Endothelial cell of umbilical vein (primary cell): Measurements from ENCODE around the gene ZNF205. TPM values are rescaled to one million over a fixed set of nuclear protein-coding genes. Genes with fewer than 3 reads are reported as not detected.

Experiments used
- BruUV-seq: library from RNA; stranded (reverse); fragments of 400-500 nt; replicated peaks from 2 replicates; lab custom pipeline; 2021; lab: Mats Ljungman, UMichigan
- CTCF ChIA-PET: fragments of 300-600, 350-600 bp; sonication (Branson Sonifier 250); formaldehyde crosslinking; loops from one replicate; lab custom pipeline; 2021; ENCODE audit warnings: antibody characterized with exemption, inconsistent platforms; lab: Charles Lee
- POLR2A ChIA-PET: fragments of 300-600, 350-600 bp; sonication (Branson Sonifier 250); formaldehyde crosslinking; loops from one replicate; lab custom pipeline; 2021; ENCODE audit warnings: antibody characterized with exemption, inconsistent platforms; lab: Charles Lee
- DNase-seq: peaks from one replicate; pipeline ENCODE4 v3.0.0-alpha.2; 2011; ENCODE audit warnings: low read depth, low spot score
- FAIRE-seq: peaks from 2 replicates; lab custom pipeline; 2011; peaks lifted over from hg19 to GRCh38; lab: Jason Lieb, UNC
- H2AFZ ChIP-seq: 2 replicates; pipeline ENCODE4 v1.6.0; 2012; ENCODE audit warnings: low read depth, low read length, control low read depth, inconsistent platforms
- H3K27ac ChIP-seq: 2 replicates; pipeline ENCODE4 v1.5.1; 2011; ENCODE audit warnings: low read depth, mild to moderate bottlenecking, control low read depth, low read length, moderate library complexity; ENCODE audit not compliant: insufficient read depth
- H3K27me3 ChIP-seq, 2 experiments: 2 replicates each; pipeline versions ENCODE4 v1.6.0 to v1.6.1; 2011; ENCODE audit warnings: low read length in 2 of 2, mixed read lengths in 1 of 2; ENCODE audit not compliant: control insufficient read depth in 2 of 2, insufficient read depth in 2 of 2
- H3K36me3 ChIP-seq, 2 experiments: 2 replicates in 1 of 2; 3 replicates in 1 of 2; pipeline ENCODE4 v1.5.1; 2011; ENCODE audit warnings: low read length in 2 of 2, mild to moderate bottlenecking in 1 of 2, moderate library complexity in 1 of 2; ENCODE audit not compliant: control insufficient read depth in 2 of 2, insufficient read depth in 2 of 2; ENCODE audit errors: extremely low read depth in 1 of 2
- H3K4me1 ChIP-seq: 3 replicates; pipeline ENCODE4 v1.5.1; 2011; ENCODE audit warnings: mild to moderate bottlenecking, low read length; ENCODE audit not compliant: control insufficient read depth, insufficient read depth; ENCODE audit errors: extremely low read depth
- H3K4me2 ChIP-seq: 2 replicates; pipeline ENCODE4 v1.6.1; 2011; ENCODE audit warnings: low read length, control low read depth, mixed read lengths; ENCODE audit not compliant: insufficient read depth
- H3K4me3 ChIP-seq, 3 experiments: fragments of 200-600 bp in 1 of 3; sonication (generic), shearing (Covaris generic) in 1 of 3; replicated peaks in 1 of 3; 2 replicates each; pipeline ENCODE4 v1.5.1; 2011 to 2016; ENCODE audit warnings: control low read depth in 3 of 3, low read length in 3 of 3, mild to moderate bottlenecking in 2 of 3, inconsistent platforms in 1 of 3, low read depth in 1 of 3, moderate library complexity in 1 of 3; ENCODE audit not compliant: insufficient read depth in 1 of 3
- H3K79me2 ChIP-seq: 2 replicates; pipeline ENCODE4 v1.6.0; 2012; ENCODE audit warnings: low read length, inconsistent platforms; ENCODE audit not compliant: control insufficient read depth, insufficient read depth
- H3K9ac ChIP-seq: replicated peaks from 2 replicates; pipeline ENCODE3; 2011; ENCODE audit warnings: low read length, control low read depth; ENCODE audit not compliant: insufficient read depth; ENCODE audit errors: extremely low read depth
- H3K9me1 ChIP-seq: replicated peaks from 3 replicates; pipeline ENCODE4 v1.6.0; 2011; ENCODE audit warnings: mild to moderate bottlenecking, low read length; ENCODE audit not compliant: control insufficient read depth, insufficient read depth; ENCODE audit errors: extremely low read depth
- H3K9me3 ChIP-seq: replicated peaks from 2 replicates; pipeline ENCODE4 v1.5.1; 2012; ENCODE audit warnings: low read length, inconsistent platforms; ENCODE audit not compliant: control insufficient read depth, insufficient read depth
- H4K20me1 ChIP-seq: replicated peaks from 2 replicates; pipeline ENCODE3; 2011; ENCODE audit warnings: mild to moderate bottlenecking, low read length; ENCODE audit not compliant: control insufficient read depth, insufficient read depth; ENCODE audit errors: extremely low read depth
- CTCF ChIP-seq, 2 donors: IDR thresholded peaks; 1 replicate in 1 of 2; 2 replicates in 1 of 2; pipeline ENCODE4 v1.5.1; 2011; ENCODE audit warnings: low read length in 2 of 2, mild to moderate bottlenecking in 2 of 2, moderate library complexity in 2 of 2, control low read depth in 1 of 2, inconsistent platforms in 1 of 2, low read depth in 1 of 2; ENCODE audit not compliant: insufficient read depth in 1 of 2; ENCODE audit errors: extremely low read depth in 1 of 2
- EZH2 ChIP-seq: IDR thresholded peaks from 2 replicates; pipeline ENCODE4 v1.6.1; 2012; ENCODE audit warnings: borderline replicate concordance, low read depth, mild to moderate bottlenecking, moderate library complexity, low read length, inconsistent platforms; ENCODE audit not compliant: severe bottlenecking
- FOS ChIP-seq: IDR thresholded peaks from 2 replicates; pipeline ENCODE4 v1.6.1; 2011; ENCODE audit warnings: mild to moderate bottlenecking, low read length, moderate library complexity, borderline replicate concordance; ENCODE audit not compliant: insufficient read depth
- GATA2 ChIP-seq: IDR thresholded peaks from 2 replicates; pipeline ENCODE4 v1.7.0; 2011; ENCODE audit warnings: low read depth, mild to moderate bottlenecking, moderate library complexity, mixed read lengths, low read length; ENCODE audit not compliant: insufficient read length, insufficient read depth
- JUN ChIP-seq: IDR thresholded peaks from 2 replicates; pipeline ENCODE4 v1.6.1; 2011; ENCODE audit warnings: borderline replicate concordance, low read depth; ENCODE audit not compliant: insufficient read length, insufficient read depth
- MAX ChIP-seq: IDR thresholded peaks from 2 replicates; pipeline ENCODE4 v1.6.1; 2011; ENCODE audit not compliant: insufficient read depth, insufficient read length
- MYC ChIP-seq: IDR thresholded peaks from one replicate; pipeline ENCODE4 v1.6.1; 2011; ENCODE audit warnings: mild to moderate bottlenecking, low read depth, low read length
- POLR2A ChIP-seq: IDR thresholded peaks from 2 replicates; pipeline ENCODE4 v1.6.1; 2012; ENCODE audit warnings: low read depth, mild to moderate bottlenecking, control low read depth, low read length
- POLR2AphosphoS5 ChIP-seq: IDR thresholded peaks from 2 replicates; pipeline ENCODE4 v1.6.1; 2012; ENCODE audit warnings: low read depth, mild to moderate bottlenecking, control low read depth, low read length, moderate library complexity; ENCODE audit not compliant: insufficient read depth
- dilution Hi-C: fragments of 300-500 bp; cut with MboI; formaldehyde crosslinking; loops from one replicate; pipeline ENCODE4 v1.15.0; 2019; ENCODE audit warnings: low sequenced_read_pairs; ENCODE audit not compliant: extremely low pct_ligation_motif_present
- intact Hi-C: fragments of 100-400 bp; cut with micrococcal nuclease; formaldehyde crosslinking; loops from one replicate; pipeline ENCODE4 v1.10.0; 2022
- polyA plus RNA-seq, 4 experiments: library from polyadenylated mRNA; depleted of rRNA in 3 of 4; stranded (reverse) in 3 of 4; unstranded in 1 of 4; fragments of >200 nt; gene quantifications; 2 replicates each; pipeline versions ENCODE4 v1.2.1 to v1.2.3, GENCODE V29; 2011 to 2012; ENCODE audit warnings: missing spikeins in 1 of 4
- total RNA-seq: library from RNA; stranded (reverse); gene quantifications from 2 replicates; pipeline ENCODE4 v1.2.3, GENCODE V29; 2021

Gene ZNF205
- total and polyA plus RNA-seq, 2 donors (not counting 3 experiments of a cell fraction or from before 2014, with no cell fraction given), result 18.5 to 19.0 TPM

GRCh38 chr16:3158026-3158509, 45.7 kb downstream of the ZNF205 start:
- BruUV-seq, result no TSS peak
- TF ChIP-seq JUN, result no peak
- no peak for TF ChIP-seq CTCF (IDR thresholded peaks at IDR 0.05; ENCODE audit: extremely low read depth in 1 of 2, insufficient read depth in 1 of 2, low read depth in 1 of 2, low read length in 2 of 2)
- TF ChIP-seq FOS, result no peak
- no peak for TF ChIP-seq POLR2AphosphoS5
- TF ChIP-seq MAX, result no peak
- TF ChIP-seq EZH2, result no peak
- no peak for TF ChIP-seq MYC
- TF ChIP-seq POLR2A, result no peak
- no peak for TF ChIP-seq GATA2
- ChIA-PET CTCF (interaction anchor here (0.7 to 2.0 kb wide), 8 partner anchors 8 to 98 kb away, joined by 3 to 13 read pairs (median 4); partner anchors contain the start of gene ZNF213), POLR2A (interaction anchor here (0.6 to 1.3 kb wide), 4 partner anchors 8 to 152 kb away, joined by 3 read pairs; partner anchors contain the start of gene ZNF213)
- Histone ChIP-seq H3K4me2 (peak overlapping the region; percentile 53), H3K27me3 (no peaks in the 10 kb centered on the region), H3K9me1 (no peaks in the 10 kb centered on the region), H3K4me3 (peak overlapping the region; percentile 48 to 82 (median 76)), H3K4me1 (peaks cover 17% of the 10 kb centered on the region), H3K27ac (peak overlapping the region; percentile 52), H3K79me2 (no peaks in the 10 kb centered on the region), H4K20me1 (no peaks in the 10 kb centered on the region), H3K36me3 (no peaks in the 10 kb centered on the region), H3K9me3 (no peaks in the 10 kb centered on the region), H2AFZ (peak overlapping the region; percentile 75), H3K9ac (peak overlapping the region; percentile 65)
- peak; percentile 35 for DNase-seq
- dilution Hi-C loops, result no loop called here
- FAIRE-seq, result no peak
- intact Hi-C loops, result loop anchor here (1.0 to 2.0 kb wide), 2 partner anchors 8 to 25 kb away; no protein-coding TSS in a partner anchor
